GM06990 (cell line): ENCODE data around the gene PLXNB3.
"Not testable (repeated sequence)": the region's sequence is repeated elsewhere in the genome, so short reads cannot be mapped to it uniquely, and the experiment has no call there.

Source experiments
- DNase-seq: peaks from one replicate; pipeline ENCODE4 v3.0.0-alpha.2; 2011; ENCODE audit not compliant: insufficient read length; ENCODE audit errors: extremely low read depth
- H3K27me3 ChIP-seq: replicated peaks from 2 replicates; pipeline ENCODE4 v1.6.0; 2011; ENCODE audit warnings: low read length; ENCODE audit not compliant: control insufficient read depth, insufficient read depth
- H3K36me3 ChIP-seq: 2 replicates; pipeline ENCODE4 v1.5.1; 2011; ENCODE audit warnings: low read length; ENCODE audit not compliant: control insufficient read depth, insufficient read depth
- H3K4me3 ChIP-seq: replicated peaks from 2 replicates; pipeline ENCODE4 v1.5.1; 2011; ENCODE audit warnings: low read depth, mild to moderate bottlenecking, control low read depth, low read length
- CTCF ChIP-seq: IDR thresholded peaks from 2 replicates; pipeline ENCODE4 v1.5.1; 2011; ENCODE audit warnings: low read length, control low read depth, mild to moderate bottlenecking, inconsistent platforms; ENCODE audit not compliant: insufficient read depth, poor library complexity, severe bottlenecking

Gene PLXNB3

GRCh38 chrX:153816831-153817690 lies 53.0 kb downstream of the PLXNB3 start:
- no peak for DNase-seq
- Histone ChIP-seq H3K27me3 (no peaks in the 10 kb centered on the region), H3K36me3 (no peaks in the 10 kb centered on the region), H3K4me3 (no peak overlapping the region)
- TF ChIP-seq CTCF: no peak

- H3K36me3 ChIP-seq, H3K27me3 ChIP-seq, H3K4me3 ChIP-seq, DNase-seq: not testable (repeated sequence)
These were observed 54.0 kb downstream of the PLXNB3 start for GRCh38 chrX:153818064-153818463.

- no peaks in the 10 kb centered on the region for H3K36me3 ChIP-seq
- no peaks in the 10 kb centered on the region for H3K27me3 ChIP-seq
- no peak for DNase-seq
- no peak overlapping the region for H3K4me3 ChIP-seq
- no peak for TF ChIP-seq CTCF
These were observed 54.7 kb downstream of the PLXNB3 start for GRCh38 chrX:153818571-153819383.

- DNase-seq: no peak
- H3K4me3 ChIP-seq: no peak overlapping the region
These were observed 55.5 kb downstream of the PLXNB3 start for GRCh38 chrX:153819384-153820040.

GRCh38 chrX:153820601-153821000 lies 56.6 kb downstream of the PLXNB3 start:
- TF ChIP-seq CTCF: no peak
- Histone ChIP-seq H3K36me3 (no peaks in the 10 kb centered on the region), H3K27me3 (no peaks in the 10 kb centered on the region; the same call in 1 of the 2 replicates), H3K4me3 (no peak overlapping the region)
- DNase-seq: no peak

More at GRCh38 chrX:153819384-153820040, 55.5 kb downstream of the PLXNB3 start:
- no peaks in the 10 kb centered on the region for H3K36me3 ChIP-seq
- no peaks in the 10 kb centered on the region; the same call in 1 of the 2 replicates for H3K27me3 ChIP-seq
- TF ChIP-seq CTCF: no peak
